LNCaP clone FGC (cell line): ENCODE measurements around the gene ADARB2.

ENCODE experiments used
- DNase-seq: peaks from one replicate; pipeline ENCODE4 v3.0.0-alpha.2; 2011; ENCODE audit warnings: low read depth
- H3K4me3 ChIP-seq: 2 replicates; pipeline ENCODE4 v1.5.1; 2011; ENCODE audit warnings: mild to moderate bottlenecking, low read depth, low read length, control low read depth
- CTCF ChIP-seq: IDR thresholded peaks from 2 replicates; pipeline ENCODE4 v1.5.1; 2012; ENCODE audit warnings: mild to moderate bottlenecking; ENCODE audit not compliant: control insufficient read depth, insufficient read depth; ENCODE audit errors: extremely low read depth

Gene ADARB2

GRCh38 chr10:1660815-1661214, 76.5 kb downstream of the ADARB2 start:
- no peak overlapping the region for H3K4me3 ChIP-seq
- no peak for DNase-seq
- no peak for TF ChIP-seq CTCF

GRCh38 chr10:1660386-1660785, 76.9 kb downstream of the ADARB2 start:
- no peak overlapping the region for H3K4me3 ChIP-seq
- no peak for DNase-seq
- TF ChIP-seq CTCF, result no peak

- no peak for TF ChIP-seq CTCF
These were observed 78.0 kb downstream of the ADARB2 start for GRCh38 chr10:1659221-1659791.

GRCh38 chr10:1658658-1659057, 78.7 kb downstream of the ADARB2 start:
- H3K4me3 ChIP-seq, result no peak overlapping the region
- TF ChIP-seq CTCF, result no peak
- DNase-seq, result no peak

More at GRCh38 chr10:1659221-1659791, 78.0 kb downstream of the ADARB2 start:
- DNase-seq, result no peak
- no peak overlapping the region for H3K4me3 ChIP-seq

- no peak for TF ChIP-seq CTCF
- H3K4me3 ChIP-seq, result no peak overlapping the region
- DNase-seq, result no peak
These were observed 79.8 kb downstream of the ADARB2 start for GRCh38 chr10:1657479-1657878.

- TF ChIP-seq CTCF, result no peak
- no peak for DNase-seq
- H3K4me3 ChIP-seq, result no peak overlapping the region
These were observed 82.0 kb downstream of the ADARB2 start for GRCh38 chr10:1655367-1655766.

GRCh38 chr10:1654811-1655356, 82.4 kb downstream of the ADARB2 start:
- no peak for DNase-seq
- H3K4me3 ChIP-seq, result no peak overlapping the region

More at GRCh38 chr10:1654811-1655356, 82.4 kb downstream of the ADARB2 start:
- TF ChIP-seq CTCF, result no peak
